ENCODE measurements around the gene KCNE4. TPM values are rescaled to one million over a fixed set of nuclear protein-coding genes. Genes with fewer than 3 reads are reported as not detected.

KCNE4 gene
- total and polyA plus RNA-seq, 2 donors (not counting 1 experiment from before 2014, with no cell fraction given) = not detected

DNA sequence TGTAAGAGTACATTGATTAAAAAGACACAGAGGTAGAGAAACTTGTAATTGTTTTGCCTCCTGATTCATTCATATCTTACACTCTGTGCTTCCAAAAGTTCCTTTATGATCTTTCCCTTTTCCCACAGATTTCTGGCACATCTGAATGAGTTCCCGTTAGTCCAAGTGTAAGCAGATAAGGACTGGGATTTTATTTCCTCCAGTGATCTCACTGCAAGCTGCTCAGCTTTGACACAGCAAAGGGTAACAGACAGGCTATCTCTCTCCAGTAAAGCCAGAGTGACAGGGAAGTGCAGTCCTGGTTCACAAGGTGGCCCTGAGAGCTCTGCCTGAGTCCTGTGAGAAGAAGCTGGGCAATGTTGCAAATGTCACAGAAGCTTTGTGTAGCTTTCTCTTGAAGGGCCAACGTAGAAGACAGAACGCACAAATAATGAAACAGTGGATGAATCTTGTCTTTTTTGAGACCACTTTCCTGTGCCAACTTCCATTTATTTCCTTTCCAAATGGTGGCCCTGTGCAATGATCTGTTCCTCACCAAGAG is 32.5 kb upstream of the KCNE4 start:
- Histone ChIP-seq H3K4me3 (ENCODE audit: control extremely low read depth in 1 of 5, extremely low read depth in 1 of 5, insufficient read depth in 1 of 5, low read depth in 2 of 5, low read length in 4 of 5) (no peak overlapping the region), H4K20me1 (ENCODE audit: control insufficient read depth, insufficient read depth, low read length, poor library complexity, severe bottlenecking) (no peaks in the 10 kb centered on the region), H3K36me3 (replicated peaks in 1 of 2; ENCODE audit: control extremely low read depth in 1 of 2, control insufficient read depth in 1 of 2, extremely low read depth in 1 of 2, insufficient read depth in 2 of 2, low read length in 1 of 2) (no peaks in the 10 kb centered on the region), H2AFZ (ENCODE audit: insufficient read depth, low read depth, low read length, poor library complexity, severe bottlenecking) (no peak overlapping the region), H3K79me2 (ENCODE audit: control insufficient read depth, insufficient read depth, low read length) (no peaks in the 10 kb centered on the region), H3K9me3 (ENCODE audit: control extremely low read depth in 1 of 3, control insufficient read depth in 2 of 3, insufficient read depth in 1 of 3, low read length in 2 of 3) (peaks cover 0 to 3% (median 0%) of the 10 kb centered on the region in 3 donors), H3K4me2 (replicated peaks; ENCODE audit: low read depth, low read length, poor library complexity, severe bottlenecking) (no peak overlapping the region), H3K4me1 (ENCODE audit: control insufficient read depth in 2 of 2, insufficient read depth in 2 of 2, low read length in 2 of 2) (no peaks in the 10 kb centered on the region), H3K9ac (ENCODE audit: low read length) (no peak overlapping the region), H3K27ac (ENCODE audit: low read length in 2 of 2) (no peak overlapping the region), H3K27me3 (replicated peaks in 1 of 4; ENCODE audit: control extremely low read depth in 1 of 4, control insufficient read depth in 3 of 4, insufficient read depth in 4 of 4, low read length in 3 of 4) (no peaks in the 10 kb centered on the region)
- H3K27me3 Mint-ChIP-seq = no peaks in the 10 kb centered on the region
- ATAC-seq (ENCODE audit: low read depth) = no peak
- intact Hi-C loops (cut with micrococcal nuclease) = no loop called here
- 100% methylated on average over 2 of the region's 3 CpGs for WGBS (ENCODE audit: insufficient coverage)
- no peaks in the 10 kb centered on the region for H3K9me3 Mint-ChIP-seq (ENCODE audit: insufficient read depth)
- H3K4me3 Mint-ChIP-seq = no peak overlapping the region
- CTCF ChIA-PET = no interaction called here
- POLR2A ChIA-PET = no interaction called here
- no peak for TF ChIP-seq EZH2 (IDR thresholded peaks at IDR 0.05; ENCODE audit: borderline replicate concordance, insufficient read depth, low read depth, low read length, poor library complexity, severe bottlenecking)
- TF ChIP-seq CTCF (IDR thresholded peaks at IDR 0.05) = no peak
- no peak overlapping the region for H3K27ac Mint-ChIP-seq
- DNase-seq = no peak
- H3K4me1 Mint-ChIP-seq = no peaks in the 10 kb centered on the region

DNA sequence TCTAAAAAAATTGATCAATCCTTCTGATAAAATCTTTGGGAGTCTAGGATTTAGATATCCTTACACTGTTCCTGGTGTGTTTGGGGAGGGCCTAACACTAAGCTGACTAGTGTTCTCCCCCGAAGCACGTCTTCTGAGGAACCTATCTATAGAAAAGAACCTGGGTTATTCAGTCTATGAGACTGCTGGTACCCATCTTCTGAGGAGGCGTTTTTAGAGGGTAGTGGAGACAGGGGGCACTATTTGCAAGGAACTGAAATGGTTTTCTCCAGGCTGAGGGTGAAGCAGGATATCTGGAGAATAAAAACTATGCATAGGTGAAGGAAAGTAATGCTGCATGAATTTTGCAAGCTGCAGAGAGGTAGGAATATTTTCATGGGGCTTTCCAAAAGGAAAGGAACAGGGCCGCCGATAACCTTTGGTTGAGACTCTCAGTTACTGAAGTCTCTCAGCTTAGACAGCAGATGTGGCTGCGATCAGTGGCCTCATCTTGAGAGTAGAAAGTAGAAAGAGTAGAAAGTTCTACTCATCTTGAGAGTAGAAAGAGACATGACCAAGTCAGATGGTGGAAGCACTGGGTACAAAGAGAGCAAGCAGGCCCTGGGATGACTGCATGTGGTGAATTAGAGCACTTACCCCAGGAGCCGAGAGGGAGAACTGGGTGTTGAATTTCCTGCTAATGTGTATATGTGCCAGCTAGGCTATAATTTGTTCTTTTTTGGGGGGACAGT is 31.8 kb upstream of the KCNE4 start:
- Histone ChIP-seq H3K9ac (ENCODE audit: low read length) (no peak overlapping the region), H3K36me3 (replicated peaks in 1 of 2; ENCODE audit: control extremely low read depth in 1 of 2, control insufficient read depth in 1 of 2, extremely low read depth in 1 of 2, insufficient read depth in 2 of 2, low read length in 1 of 2) (no peaks in the 10 kb centered on the region), H3K4me1 (ENCODE audit: control insufficient read depth in 2 of 2, insufficient read depth in 2 of 2, low read length in 2 of 2) (no peaks in the 10 kb centered on the region), H3K79me2 (ENCODE audit: control insufficient read depth, insufficient read depth, low read length) (no peaks in the 10 kb centered on the region), H2AFZ (ENCODE audit: insufficient read depth, low read depth, low read length, poor library complexity, severe bottlenecking) (no peak overlapping the region), H3K4me2 (replicated peaks; ENCODE audit: low read depth, low read length, poor library complexity, severe bottlenecking) (no peak overlapping the region), H3K27ac (ENCODE audit: low read length in 2 of 2) (no peak overlapping the region), H3K4me3 (ENCODE audit: control extremely low read depth in 1 of 5, extremely low read depth in 1 of 5, insufficient read depth in 1 of 5, low read depth in 2 of 5, low read length in 4 of 5) (no peak overlapping the region), H4K20me1 (ENCODE audit: control insufficient read depth, insufficient read depth, low read length, poor library complexity, severe bottlenecking) (no peaks in the 10 kb centered on the region), H3K27me3 (replicated peaks in 1 of 4; ENCODE audit: control extremely low read depth in 1 of 4, control insufficient read depth in 3 of 4, insufficient read depth in 4 of 4, low read length in 3 of 4) (no peaks in the 10 kb centered on the region), H3K9me3 (ENCODE audit: control extremely low read depth in 1 of 3, control insufficient read depth in 2 of 3, insufficient read depth in 1 of 3, low read length in 2 of 3) (peaks cover 0 to 3% (median 0%) of the 10 kb centered on the region in 3 donors)
- Mint-ChIP-seq H3K27ac (no peak overlapping the region), H3K27me3 (no peaks in the 10 kb centered on the region), H3K4me3 (no peak overlapping the region), H3K4me1 (no peaks in the 10 kb centered on the region), H3K9me3 (ENCODE audit: insufficient read depth) (no peaks in the 10 kb centered on the region)
- ChIA-PET CTCF (no interaction called here), POLR2A (no interaction called here)
- ATAC-seq (ENCODE audit: low read depth) (no peak), DNase-seq (no peak)
- intact Hi-C loops (cut with micrococcal nuclease) = no loop called here
- 88% methylated on average over 7 of the region's 7 CpGs for WGBS (ENCODE audit: insufficient coverage)
- TF ChIP-seq CTCF (IDR thresholded peaks at IDR 0.05) (no peak), EZH2 (IDR thresholded peaks at IDR 0.05; ENCODE audit: borderline replicate concordance, insufficient read depth, low read depth, low read length, poor library complexity, severe bottlenecking) (no peak)
